PFSK-1 (cell line): ENCODE measurements around the gene PTPRN2.

Experiments used
- FOXP2 ChIP-seq: optimal IDR thresholded peaks from 2 replicates; pipeline ENCODE3; 2011; ENCODE audit warnings: borderline replicate concordance, control low read depth, inconsistent platforms; ENCODE audit not compliant: insufficient read depth; ENCODE audit errors: extremely low read length, extremely low read depth
- POLR2AphosphoS5 ChIP-seq: IDR thresholded peaks from 2 replicates; pipeline ENCODE4 v1.6.1; 2012; ENCODE audit warnings: low read depth, mild to moderate bottlenecking, control low read depth, low read length, moderate library complexity
- REST ChIP-seq, 2 experiments: IDR thresholded peaks; 2 replicates each; pipeline versions ENCODE4 v1.6.1 to v1.8.0; 2011 to 2012; ENCODE audit warnings: low read depth in 2 of 2, low read length in 2 of 2, control low read depth in 1 of 2, inconsistent platforms in 1 of 2, mild to moderate bottlenecking in 1 of 2, moderate library complexity in 1 of 2; ENCODE audit not compliant: insufficient read depth in 1 of 2
- SIN3A ChIP-seq: IDR thresholded peaks from 2 replicates; pipeline ENCODE4 v1.6.1; 2012; ENCODE audit warnings: mild to moderate bottlenecking, low read length, moderate library complexity, borderline replicate concordance; ENCODE audit not compliant: insufficient read depth
- TAF1 ChIP-seq: IDR thresholded peaks from 2 replicates; pipeline ENCODE4 v1.6.1; 2012; ENCODE audit warnings: low read length, control low read depth, borderline replicate concordance; ENCODE audit not compliant: insufficient read depth

PTPRN2 gene

GRCh38 chr7:158022601-158023000 lies 565.0 kb downstream of the PTPRN2 start:
- TF ChIP-seq POLR2AphosphoS5 = no peak
- no peak for TF ChIP-seq SIN3A
- TF ChIP-seq REST (IDR thresholded peaks at IDR 0.05; ENCODE audit: insufficient read depth in 1 of 2, low read depth in 2 of 2, low read length in 2 of 2) = no peak
- TF ChIP-seq TAF1 = no peak
- TF ChIP-seq FOXP2 = no peak

GRCh38 chr7:158021836-158022235 lies 565.8 kb downstream of the PTPRN2 start:
- no peak for TF ChIP-seq POLR2AphosphoS5
- no peak for TF ChIP-seq SIN3A
- no peak for TF ChIP-seq TAF1

GRCh38 chr7:158020706-158021095 lies 566.9 kb downstream of the PTPRN2 start:
- TF ChIP-seq REST (IDR thresholded peaks at IDR 0.05; ENCODE audit: insufficient read depth in 1 of 2, low read depth in 2 of 2, low read length in 2 of 2) = no peak
- TF ChIP-seq SIN3A = no peak
- no peak for TF ChIP-seq FOXP2
- TF ChIP-seq TAF1 = no peak

GRCh38 chr7:158019726-158020705 lies 567.6 kb downstream of the PTPRN2 start:
- TF ChIP-seq FOXP2 = no peak

- TF ChIP-seq POLR2AphosphoS5 (no peak), REST (IDR thresholded peaks at IDR 0.05; ENCODE audit: insufficient read depth in 1 of 2, low read depth in 2 of 2, low read length in 2 of 2) (no peak), TAF1 (no peak)
These were observed 568.5 kb downstream of the PTPRN2 start for GRCh38 chr7:158018971-158019645.

- TF ChIP-seq SIN3A (no peak), REST (IDR thresholded peaks at IDR 0.05; ENCODE audit: insufficient read depth in 1 of 2, low read depth in 2 of 2, low read length in 2 of 2) (no peak), POLR2AphosphoS5 (no peak), TAF1 (no peak), FOXP2 (no peak)
These were observed 569.4 kb downstream of the PTPRN2 start for GRCh38 chr7:158018098-158018762.
